CD14-positive monocyte (primary cell): ENCODE results near the gene DUS3L. TPM values are rescaled to one million over a fixed set of nuclear protein-coding genes. Genes with fewer than 3 reads are reported as not detected.

Experiments used
- DNase-seq, 3 donors: peaks; one replicate each; pipeline ENCODE4 v3.0.0-alpha.2; 2011 to 2022
- H2AFZ ChIP-seq: 2 replicates; pipeline ENCODE4 v1.6.0; 2012; ENCODE audit warnings: mild to moderate bottlenecking, low read depth, low read length, inconsistent platforms; ENCODE audit not compliant: insufficient read depth, poor library complexity, severe bottlenecking
- H3K27ac ChIP-seq, 2 donors: 1 replicate in 1 of 2; 2 replicates in 1 of 2; pipeline ENCODE4 v1.5.1; 2012 to 2013; ENCODE audit warnings: low read length in 2 of 2, control low read depth in 1 of 2, inconsistent platforms in 1 of 2, low read depth in 1 of 2, mild to moderate bottlenecking in 1 of 2
- H3K27me3 ChIP-seq, 2 donors: one replicate each; pipeline versions ENCODE4 v1.6.0 to v1.6.1; 2011 to 2013; ENCODE audit warnings: low read length in 2 of 2; ENCODE audit not compliant: control insufficient read depth in 2 of 2, insufficient read depth in 2 of 2
- H3K36me3 ChIP-seq, 2 donors: replicated peaks in 1 of 2; 1 replicate in 1 of 2; 2 replicates in 1 of 2; pipeline versions ENCODE4 v1.5.1 to v1.6.1; 2012 to 2013; ENCODE audit warnings: low read length in 2 of 2, control low read depth in 1 of 2, inconsistent platforms in 1 of 2, mild to moderate bottlenecking in 1 of 2; ENCODE audit not compliant: insufficient read depth in 2 of 2, control insufficient read depth in 1 of 2
- H3K4me1 ChIP-seq, 2 donors: 1 replicate in 1 of 2; 2 replicates in 1 of 2; pipeline versions ENCODE4 v1.5.1 to v1.6.1; 2012 to 2013; ENCODE audit warnings: low read length in 2 of 2, control low read depth in 1 of 2, inconsistent platforms in 1 of 2, mild to moderate bottlenecking in 1 of 2, moderate library complexity in 1 of 2; ENCODE audit not compliant: insufficient read depth in 2 of 2, control insufficient read depth in 1 of 2
- H3K4me2 ChIP-seq: replicated peaks from 2 replicates; pipeline ENCODE3; 2012; ENCODE audit warnings: low read length, moderate library complexity, mild to moderate bottlenecking; ENCODE audit not compliant: poor library complexity, severe bottlenecking; ENCODE audit errors: extremely low read depth
- H3K4me3 ChIP-seq, 3 experiments: fragments of 200-600 bp in 1 of 3; sonication (generic) in 1 of 3; replicated peaks in 1 of 3; 1 replicate in 2 of 3; 2 replicates in 1 of 3; pipeline ENCODE4 v1.5.1; 2011 to 2013; ENCODE audit warnings: low read length in 3 of 3, mild to moderate bottlenecking in 3 of 3, control low read depth in 2 of 3, low read depth in 2 of 3, inconsistent platforms in 1 of 3, moderate library complexity in 1 of 3
- H3K79me2 ChIP-seq: 2 replicates; pipeline ENCODE4 v1.6.0; 2012; ENCODE audit warnings: mild to moderate bottlenecking, control low read depth, inconsistent platforms, low read length, moderate library complexity; ENCODE audit not compliant: insufficient read depth
- H3K9ac ChIP-seq: 2 replicates; pipeline ENCODE4 v1.6.0; 2017; ENCODE audit warnings: low read length, mild to moderate bottlenecking; ENCODE audit not compliant: insufficient read depth, poor library complexity, severe bottlenecking
- H3K9me3 ChIP-seq, 2 donors: replicated peaks in 1 of 2; 1 replicate in 1 of 2; 2 replicates in 1 of 2; pipeline versions ENCODE4 v1.5.1 to v1.6.1; 2012 to 2013; ENCODE audit warnings: low read length in 2 of 2, control low read depth in 1 of 2; ENCODE audit not compliant: control insufficient read depth in 1 of 2, insufficient read depth in 1 of 2
- H4K20me1 ChIP-seq: 2 replicates; pipeline ENCODE4 v1.6.0; 2012; ENCODE audit warnings: mild to moderate bottlenecking, low read length, control low read depth, moderate library complexity; ENCODE audit not compliant: insufficient read depth
- H3K27ac Mint-ChIP-seq, 7 donors: one replicate each; pipeline ENCODE4 v1.8.0; 2020; ENCODE audit warnings: mild to moderate bottlenecking in 7 of 7, mixed read lengths in 7 of 7, moderate library complexity in 6 of 7, inconsistent platforms in 2 of 7
- H3K27me3 Mint-ChIP-seq, 3 donors: one replicate each; pipeline ENCODE4 v1.8.0; 2021 to 2022; ENCODE audit warnings: low read depth in 3 of 3, mild to moderate bottlenecking in 3 of 3, mixed read lengths in 3 of 3, moderate library complexity in 3 of 3, inconsistent platforms in 1 of 3
- H3K36me3 Mint-ChIP-seq, 2 donors: one replicate each; pipeline ENCODE4 v1.8.0; 2020; ENCODE audit warnings: mixed read lengths in 2 of 2, inconsistent platforms in 1 of 2, mild to moderate bottlenecking in 1 of 2
- H3K4me1 Mint-ChIP-seq: one replicate; pipeline ENCODE4 v1.8.0; 2020; ENCODE audit warnings: mild to moderate bottlenecking, mixed read lengths
- H3K4me3 Mint-ChIP-seq, 2 donors: one replicate each; pipeline ENCODE4 v1.8.0; 2020; ENCODE audit warnings: mild to moderate bottlenecking in 2 of 2, mixed read lengths in 2 of 2, moderate library complexity in 1 of 2
- H3K9me3 Mint-ChIP-seq, 7 donors: one replicate each; pipeline ENCODE4 v1.8.0; 2020 to 2022; ENCODE audit warnings: mixed read lengths in 7 of 7, mild to moderate bottlenecking in 6 of 7, moderate library complexity in 6 of 7, inconsistent platforms in 2 of 7
- WGBS: methylation state at CpG from one replicate; pipeline ENCODE4 v1.1.5; 2013; ENCODE audit warnings: missing lambda C conversion rate; ENCODE audit not compliant: insufficient coverage; 5-methylcytosine and 5-hydroxymethylcytosine counted together
- intact Hi-C, 2 donors: fragments of 100-400 bp; cut with micrococcal nuclease; formaldehyde crosslinking; loops; one replicate each; pipeline versions ENCODE4 v1.15.0 to v1.15.1; 2023
- polyA plus RNA-seq, 3 donors: library from polyadenylated mRNA; depleted of rRNA in 1 of 3; unstranded in 2 of 3; stranded (reverse) in 1 of 3; fragments of 300-500 nt in 2 of 3; fragments of >200 nt in 1 of 3; fragmentation: Illumina TruSeq in 2 of 3; gene quantifications; 1 replicate in 2 of 3; 2 replicates in 1 of 3; pipeline ENCODE4 v1.2.3, GENCODE V29; 2012 to 2021
- TF ChIP-seq, protein P1 (sequence below): fragments of 200-600 bp; IDR thresholded peaks from one replicate; pipeline ENCODE4 v1.8.0; 2022; ENCODE audit warnings: antibody characterized with exemption, mild to moderate bottlenecking

The DUS3L gene
- polyA plus RNA-seq, 3 donors, result 17.4 to 40.2 (median 23.4) TPM

DNA sequence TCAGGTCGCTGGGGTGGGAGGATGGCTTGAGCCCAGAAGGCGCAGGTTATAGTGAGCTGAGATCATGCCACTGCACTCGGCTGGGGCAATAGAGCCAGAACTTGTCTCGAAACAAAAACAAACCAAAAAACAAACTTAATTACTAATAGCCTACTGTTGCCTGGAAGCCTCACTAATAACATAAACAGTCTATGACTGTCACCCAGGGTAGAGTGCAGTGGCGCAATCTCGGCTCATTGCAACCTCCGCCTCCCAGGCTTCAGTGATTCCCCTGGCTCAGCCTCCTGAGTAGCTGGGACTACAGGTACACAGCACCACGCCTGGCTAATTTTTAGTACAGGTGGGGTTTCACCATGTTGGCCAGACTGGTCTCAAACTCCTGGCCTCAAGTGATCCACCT lies 52.5 kb downstream of the DUS3L start:
- H3K9me3 Mint-ChIP-seq, result peaks cover 0 to 6% (median 0%) of the 10 kb centered on the region in 7 donors
- no peaks in the 10 kb centered on the region for H3K27me3 ChIP-seq
- no peak overlapping the region for H2AFZ ChIP-seq
- H4K20me1 ChIP-seq, result no peaks in the 10 kb centered on the region
- H3K36me3 ChIP-seq, result no peaks in the 10 kb centered on the region
- intact Hi-C loops, result no loop called here
- WGBS, result 91% methylated on average over 6 of the region's 8 CpGs
- no peak overlapping the region for H3K27ac Mint-ChIP-seq
- H3K9me3 ChIP-seq, result peaks cover 0 to 3% of the 10 kb centered on the region in 2 donors
- no peak overlapping the region for H3K4me3 ChIP-seq
- no peak overlapping the region for H3K27ac ChIP-seq
- no peaks in the 10 kb centered on the region for H3K4me1 Mint-ChIP-seq
- no peak overlapping the region for H3K9ac ChIP-seq
- DNase-seq, result no peak
- no peaks in the 10 kb centered on the region for H3K4me1 ChIP-seq
- H3K79me2 ChIP-seq, result no peaks in the 10 kb centered on the region
- H3K36me3 Mint-ChIP-seq, result no peaks in the 10 kb centered on the region
- TF ChIP-seq, protein P1, sequence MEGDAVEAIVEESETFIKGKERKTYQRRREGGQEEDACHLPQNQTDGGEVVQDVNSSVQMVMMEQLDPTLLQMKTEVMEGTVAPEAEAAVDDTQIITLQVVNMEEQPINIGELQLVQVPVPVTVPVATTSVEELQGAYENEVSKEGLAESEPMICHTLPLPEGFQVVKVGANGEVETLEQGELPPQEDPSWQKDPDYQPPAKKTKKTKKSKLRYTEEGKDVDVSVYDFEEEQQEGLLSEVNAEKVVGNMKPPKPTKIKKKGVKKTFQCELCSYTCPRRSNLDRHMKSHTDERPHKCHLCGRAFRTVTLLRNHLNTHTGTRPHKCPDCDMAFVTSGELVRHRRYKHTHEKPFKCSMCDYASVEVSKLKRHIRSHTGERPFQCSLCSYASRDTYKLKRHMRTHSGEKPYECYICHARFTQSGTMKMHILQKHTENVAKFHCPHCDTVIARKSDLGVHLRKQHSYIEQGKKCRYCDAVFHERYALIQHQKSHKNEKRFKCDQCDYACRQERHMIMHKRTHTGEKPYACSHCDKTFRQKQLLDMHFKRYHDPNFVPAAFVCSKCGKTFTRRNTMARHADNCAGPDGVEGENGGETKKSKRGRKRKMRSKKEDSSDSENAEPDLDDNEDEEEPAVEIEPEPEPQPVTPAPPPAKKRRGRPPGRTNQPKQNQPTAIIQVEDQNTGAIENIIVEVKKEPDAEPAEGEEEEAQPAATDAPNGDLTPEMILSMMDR, result no peak
- H3K4me3 Mint-ChIP-seq, result no peak overlapping the region
- no peak overlapping the region for H3K4me2 ChIP-seq
- H3K27me3 Mint-ChIP-seq, result peaks cover 4 to 7% (median 5%) of the 10 kb centered on the region in 3 donors

Other genes with a start within 250 kb of the DUS3L start
- gene TINCR, start 223.2 kb downstream of the DUS3L start, polyA plus RNA-seq, result under 1 TPM in 1 of 3 donors, not detected in 2; 0.11 TPM
- 10 to 100 TPM in 2 of 3 donors, 1 to 10 TPM in 1; 7.5 to 53.4 (median 14.7) TPM for gene SAFB2, start 168.4 kb downstream of the DUS3L start, polyA plus RNA-seq
- 10 to 100 TPM; 12.2 to 76.6 (median 23.1) TPM for gene SAFB, start 168.1 kb downstream of the DUS3L start, polyA plus RNA-seq
- 10 to 100 TPM; 22.5 to 82.7 (median 78.6) TPM for gene MICOS13, start 110.6 kb downstream of the DUS3L start, polyA plus RNA-seq
- 1 to 10 TPM; 1.9 to 2.5 (median 2.4) TPM for gene HSD11B1L, start 110.1 kb downstream of the DUS3L start, polyA plus RNA-seq
- 100 to 1,000 TPM; 336 to 708 (median 627) TPM for gene RPL36, start 100.9 kb downstream of the DUS3L start, polyA plus RNA-seq
- 10 to 100 TPM; 12.1 to 37.2 (median 13.8) TPM for gene LONP1, start 71.0 kb downstream of the DUS3L start, polyA plus RNA-seq
- not detected for gene CATSPERD, start 70.5 kb downstream of the DUS3L start, polyA plus RNA-seq
- 1 to 10 TPM in 1 of 3 donors, under 1 TPM in 1, not detected in 1; 0.15 to 1.6 TPM for gene PRR22, start 6.4 kb downstream of the DUS3L start, polyA plus RNA-seq
- not detected for gene NRTN, start 13.9 kb upstream of the DUS3L start, polyA plus RNA-seq
- not detected for gene FUT6, start 48.5 kb upstream of the DUS3L start, polyA plus RNA-seq
- gene FUT3, start 60.3 kb upstream of the DUS3L start, polyA plus RNA-seq, result not detected
- gene FUT5, start 79.4 kb upstream of the DUS3L start, polyA plus RNA-seq, result not detected
- 100 to 1,000 TPM; 188 to 552 (median 396) TPM for gene NDUFA11, start 112.6 kb upstream of the DUS3L start, polyA plus RNA-seq
- 10 to 100 TPM in 1 of 3 donors, 1 to 10 TPM in 2; 3.1 to 13.0 (median 4.3) TPM for gene VMAC, start 113.7 kb upstream of the DUS3L start, polyA plus RNA-seq
- 10 to 100 TPM in 1 of 3 donors, under 1 TPM in 2; 0.34 to 34.8 (median 0.72) TPM for gene CAPS, start 123.1 kb upstream of the DUS3L start, polyA plus RNA-seq
- 10 to 100 TPM in 1 of 3 donors, 1 to 10 TPM in 2; 4.5 to 49.5 (median 8.1) TPM for gene RANBP3, start 187.0 kb upstream of the DUS3L start, polyA plus RNA-seq